Measurements from ENCODE around the gene OTOR. TPM values are rescaled to one million over a fixed set of nuclear protein-coding genes. Genes with fewer than 3 reads are reported as not detected.

The OTOR gene
- total and polyA plus RNA-seq, 2 of the 13 experiments (the other 11 are each of a cell fraction or from before 2014, with no cell fraction given): not detected

GRCh38 chr20:16712511-16712947, 35.6 kb upstream of the OTOR start (continued):
- TF ChIP-seq ARID5B (CRISPR knock-in tag; IDR thresholded peaks at IDR 0.05) (0 out of 2 replicates have a peak, but pooled peaks have one; percentile 10), SMYD3 (CRISPR knock-in tag; IDR thresholded peaks at IDR 0.05) (no peak), MXD4 (CRISPR knock-in tag; IDR thresholded peaks at IDR 0.05) (no peak), ZNF264 (CRISPR knock-in tag; IDR thresholded peaks at IDR 0.05) (no peak), TSC22D2 (CRISPR knock-in tag; IDR thresholded peaks at IDR 0.05; ENCODE audit: borderline replicate concordance) (no peak), ZNF230 (CRISPR knock-in tag; IDR thresholded peaks at IDR 0.05) (no peak), SIN3A (IDR thresholded peaks at IDR 0.05; ENCODE audit: borderline replicate concordance, low read depth, low read length) (no peak), ZKSCAN5 (CRISPR knock-in tag; IDR thresholded peaks at IDR 0.05) (no peak), IKZF4 (CRISPR knock-in tag; IDR thresholded peaks at IDR 0.05; ENCODE audit: borderline replicate concordance, low read depth, not compliant biosample characterization) (no peak), HNRNPL (IDR thresholded peaks at IDR 0.05; ENCODE audit: low read depth, low read length) (no peak), ZKSCAN1 (IDR thresholded peaks at IDR 0.05; ENCODE audit: low read length) (no peak), MAFF (IDR thresholded peaks at IDR 0.05; ENCODE audit: low read depth, low read length) (no peak), TFAP4 (IDR thresholded peaks at IDR 0.05; ENCODE audit: borderline replicate concordance, low read depth) (no peak), MTA3 (CRISPR knock-in tag; IDR thresholded peaks at IDR 0.05) (no peak), ZNF180 (CRISPR knock-in tag; IDR thresholded peaks at IDR 0.05; ENCODE audit: borderline replicate concordance, low read depth) (no peak), PCBP1 (IDR thresholded peaks at IDR 0.05; ENCODE audit: borderline replicate concordance, low read depth, low read length) (no peak)

Measured in HepG2 (cell line).